ENCODE measurements around the gene ENPP1.

ENPP1 gene

GRCh38 chr6:131916847-131917246, 109.0 kb downstream of the ENPP1 start:
- no peak for DNase-seq (ENCODE audit: low spot score)

DNA sequence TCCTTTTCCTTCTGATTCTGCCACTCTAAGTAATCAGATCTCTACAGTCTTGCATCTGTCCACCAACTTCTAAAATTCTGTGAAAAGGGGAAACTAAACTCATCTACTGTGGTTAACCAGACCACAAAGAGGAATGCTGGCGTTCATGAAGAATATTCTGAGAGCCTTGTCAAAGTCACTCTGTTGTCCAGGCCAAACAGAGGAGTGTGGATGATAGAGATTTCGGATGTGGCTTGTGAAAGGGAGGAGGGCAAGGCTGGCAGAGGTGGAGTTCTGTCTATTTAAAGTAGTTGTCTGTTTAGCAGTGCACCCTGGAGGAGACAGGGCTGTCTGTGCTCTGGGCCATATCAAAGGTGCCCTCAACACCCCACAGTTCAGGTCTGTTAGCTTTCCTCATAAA, 109.5 kb downstream of the ENPP1 start:
- no peak for DNase-seq (ENCODE audit: low spot score)

GRCh38 chr6:131917763-131918649, 110.2 kb downstream of the ENPP1 start:
- no peak for DNase-seq (ENCODE audit: low spot score)

DNA sequence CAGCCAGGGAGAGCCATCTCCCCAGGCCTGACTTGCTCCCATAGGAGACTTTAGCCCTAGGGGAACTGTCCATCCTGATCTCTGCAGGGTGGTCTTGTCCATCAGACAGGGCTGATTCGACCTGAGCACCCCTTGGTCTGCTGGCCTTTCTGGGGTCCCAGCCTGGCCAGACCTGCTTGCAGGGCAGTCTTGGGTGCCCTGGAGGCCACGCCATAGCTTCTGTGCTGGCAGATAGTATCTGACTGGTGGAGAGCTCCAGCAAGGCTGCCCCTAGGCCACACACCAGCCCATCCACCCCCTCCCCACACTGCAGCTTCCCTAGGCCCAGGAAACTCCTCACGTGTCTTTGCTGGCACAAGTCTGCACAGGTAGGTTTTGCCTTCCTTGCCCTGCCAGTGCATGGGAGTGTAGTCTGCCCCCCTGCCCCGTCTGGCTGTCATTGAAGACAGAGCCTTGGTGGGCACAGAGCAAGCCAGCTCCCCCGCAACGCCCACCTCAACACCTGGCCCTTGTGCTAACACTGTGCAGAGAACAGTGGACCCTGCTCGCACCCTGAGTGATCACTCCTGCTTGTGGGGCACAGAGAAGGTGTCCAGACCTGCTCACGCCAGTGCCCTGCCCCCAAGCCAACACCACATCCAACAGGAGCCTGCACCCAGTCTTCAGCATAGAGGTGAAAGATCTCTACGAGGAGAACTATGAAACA, 111.0 kb downstream of the ENPP1 start:
- no peak for DNase-seq (ENCODE audit: low spot score)

- DNase-seq (ENCODE audit: low spot score), result no peak
Observed at GRCh38 chr6:131920656-131921055, 112.8 kb downstream of the ENPP1 start.

DNA sequence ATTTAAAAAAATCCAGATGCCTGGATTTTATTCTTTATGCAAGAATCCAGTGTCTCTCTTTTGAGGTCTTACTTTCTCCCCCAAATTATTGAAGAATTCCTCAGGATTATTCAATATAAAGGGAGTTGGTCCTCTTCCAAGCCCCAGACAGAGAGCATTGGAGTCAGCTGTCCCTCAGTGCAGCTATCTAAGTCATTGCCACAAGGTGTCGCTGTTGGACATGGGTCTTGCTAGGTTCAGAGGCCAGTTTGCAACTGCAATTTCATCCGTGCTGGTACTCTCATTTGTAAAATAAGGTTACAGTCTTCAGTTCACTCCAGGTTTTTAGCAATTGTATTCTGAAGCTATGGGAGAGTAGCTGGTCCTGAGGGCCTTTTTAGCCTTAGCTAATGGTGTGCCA, 115.5 kb downstream of the ENPP1 start:
- DNase-seq (ENCODE audit: low spot score), result no peak

- DNase-seq (ENCODE audit: low spot score), result no peak
Observed at GRCh38 chr6:131924881-131925474, 117.2 kb downstream of the ENPP1 start.

- no peak for DNase-seq (ENCODE audit: low spot score)
Observed at GRCh38 chr6:131929264-131929663, 121.4 kb downstream of the ENPP1 start.

GRCh38 chr6:131929976-131930375, 122.2 kb downstream of the ENPP1 start:
- no peak for DNase-seq (ENCODE audit: low spot score)

GRCh38 chr6:131931063-131931750, 123.4 kb downstream of the ENPP1 start:
- no peak for DNase-seq (ENCODE audit: low spot score)

DNA sequence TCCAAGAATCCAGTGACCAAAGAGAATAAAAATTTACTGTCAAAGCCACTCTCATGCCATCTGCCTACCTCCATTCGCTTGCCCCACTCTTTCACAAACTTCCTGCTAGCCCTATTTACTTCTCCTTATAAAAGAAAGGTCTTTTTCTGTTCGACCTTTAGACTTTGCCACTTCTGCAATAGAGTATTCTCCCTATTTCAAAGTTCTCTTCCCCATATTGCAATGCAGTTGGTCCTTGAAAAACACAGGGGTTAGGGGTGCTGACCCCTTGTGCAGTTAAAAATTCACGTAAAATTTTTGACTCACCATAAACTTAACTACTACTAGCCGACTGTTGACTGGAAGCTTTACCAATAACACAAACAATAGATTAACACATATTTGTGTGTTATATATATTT, 128.3 kb downstream of the ENPP1 start:
- no peak for DNase-seq (ENCODE audit: low spot score)

DNA sequence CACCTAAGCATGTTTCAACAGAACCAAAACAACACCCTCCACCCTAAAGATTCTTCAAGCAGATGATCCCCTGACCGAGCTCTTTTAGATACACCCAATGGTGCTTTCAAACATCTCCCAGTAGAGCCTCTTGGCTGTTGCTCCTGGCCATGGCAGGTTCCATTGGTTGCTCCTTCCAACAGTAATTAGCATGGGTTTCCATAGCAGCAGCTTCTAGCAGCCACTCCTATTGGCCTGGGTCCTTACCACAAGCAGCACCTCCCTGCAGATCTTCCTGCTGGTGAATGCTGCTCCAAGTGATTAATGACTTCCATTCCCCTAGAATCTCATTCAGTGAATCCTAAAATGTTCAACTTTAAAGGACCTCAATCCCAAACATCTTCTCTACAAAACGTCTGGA, 129.4 kb downstream of the ENPP1 start:
- DNase-seq (ENCODE audit: low spot score), result no peak

DNA sequence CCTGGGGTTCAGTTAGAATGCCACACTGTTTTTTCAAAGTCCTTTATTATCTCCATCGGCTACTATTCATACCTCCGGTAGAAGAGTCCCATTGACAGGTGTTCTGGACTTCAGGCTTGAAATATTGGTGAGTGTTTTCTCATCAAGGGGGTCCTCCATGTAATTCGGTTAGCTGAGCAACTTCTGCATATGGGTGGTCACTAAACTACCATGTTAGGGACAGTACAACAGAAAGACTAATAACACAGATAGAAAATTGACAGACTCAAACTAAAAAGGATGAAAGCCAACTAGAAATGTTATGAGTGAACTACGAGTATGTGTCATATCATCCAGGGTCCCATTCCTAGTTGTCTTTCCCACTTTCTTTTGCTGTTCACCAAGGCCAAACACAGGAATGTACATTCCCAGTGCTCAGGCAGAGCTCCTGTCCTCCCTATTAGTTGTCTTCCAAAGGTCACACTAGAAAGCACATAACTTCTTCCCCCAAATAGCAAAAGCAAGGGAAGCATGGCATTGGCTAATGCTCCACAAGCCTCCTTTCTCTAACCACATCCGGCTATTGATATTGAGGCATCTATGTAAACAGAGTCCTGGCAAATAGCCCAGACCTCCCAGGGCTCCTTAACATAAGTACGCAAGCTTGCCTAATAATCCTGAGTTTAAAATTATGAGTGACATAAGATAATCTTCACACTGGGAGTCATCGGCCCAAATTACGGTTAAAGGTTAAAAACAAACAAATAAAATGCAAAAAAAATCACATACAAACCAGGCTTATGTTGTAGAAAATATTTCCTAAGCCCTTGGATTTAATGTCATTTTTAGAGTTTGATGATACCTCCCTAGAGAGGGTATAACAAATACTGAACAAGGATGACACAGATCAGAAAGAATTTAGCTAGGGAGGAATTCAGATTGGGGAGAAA, 130.1 kb downstream of the ENPP1 start:
- no peak for DNase-seq (ENCODE audit: low spot score)
